Mesendoderm (in vitro differentiated cells): ENCODE results near the gene TMEM150B.

Source experiments
- DNase-seq: peaks from one replicate; pipeline ENCODE4 v3.0.0; 2013
- H2AK5ac ChIP-seq: 2 replicates; pipeline ENCODE4 v1.6.1; 2013; ENCODE audit warnings: low read length, inconsistent platforms
- H2BK120ac ChIP-seq: 2 replicates; pipeline ENCODE4 v1.6.1; 2013; ENCODE audit warnings: low read depth, mild to moderate bottlenecking, low read length, moderate library complexity, mixed read lengths
- H2BK15ac ChIP-seq: replicated peaks from 2 replicates; pipeline ENCODE4 v1.6.1; 2013; ENCODE audit warnings: low read depth, mild to moderate bottlenecking, moderate library complexity
- H2BK5ac ChIP-seq: 2 replicates; pipeline ENCODE4 v1.6.1; 2013; ENCODE audit warnings: low read length, inconsistent platforms
- H3K18ac ChIP-seq: 2 replicates; pipeline ENCODE4 v1.6.1; 2013; ENCODE audit warnings: mild to moderate bottlenecking, low read length, mixed read lengths
- H3K23ac ChIP-seq: one replicate; pipeline ENCODE4 v1.6.1; 2013; ENCODE audit warnings: low read length
- H3K27ac ChIP-seq: 2 replicates; pipeline ENCODE4 v1.5.1; 2013; ENCODE audit warnings: low read depth, mild to moderate bottlenecking, inconsistent platforms, low read length, moderate library complexity
- H3K27me3 ChIP-seq: 2 replicates; pipeline ENCODE4 v1.6.1; 2013; ENCODE audit warnings: low read length, control low read depth, mild to moderate bottlenecking, inconsistent platforms; ENCODE audit not compliant: insufficient read depth, poor library complexity
- H3K36me3 ChIP-seq: 2 replicates; pipeline ENCODE4 v1.6.1; 2013; ENCODE audit warnings: low read length, inconsistent platforms; ENCODE audit not compliant: control insufficient read depth, insufficient read depth
- H3K4ac ChIP-seq: one replicate; pipeline ENCODE4 v1.6.1; 2013; ENCODE audit warnings: low read depth, mild to moderate bottlenecking, low read length, moderate library complexity
- H3K4me1 ChIP-seq: 2 replicates; pipeline ENCODE4 v1.6.1; 2013; ENCODE audit warnings: low read depth, low read length, inconsistent platforms; ENCODE audit not compliant: control insufficient read depth
- H3K4me2 ChIP-seq: 2 replicates; pipeline ENCODE4 v1.6.1; 2013; ENCODE audit warnings: low read length
- H3K4me3 ChIP-seq: 2 replicates; pipeline ENCODE4 v1.5.1; 2013; ENCODE audit warnings: mild to moderate bottlenecking, low read length
- H3K56ac ChIP-seq: one replicate; pipeline ENCODE4 v1.6.1; 2013; ENCODE audit warnings: low read length
- H3K79me1 ChIP-seq: 2 replicates; pipeline ENCODE4 v1.6.1; 2013; ENCODE audit warnings: low read length, inconsistent platforms
- H3K79me2 ChIP-seq: 2 replicates; pipeline ENCODE4 v1.6.1; 2013; ENCODE audit warnings: mild to moderate bottlenecking, low read length; ENCODE audit not compliant: control insufficient read depth, insufficient read depth
- H3K9ac ChIP-seq: 2 replicates; pipeline ENCODE4 v1.6.1; 2013; ENCODE audit warnings: low read length, inconsistent platforms
- H4K5ac ChIP-seq: one replicate; pipeline ENCODE4 v1.6.1; 2013; ENCODE audit warnings: low read length
- H4K8ac ChIP-seq: one replicate; pipeline ENCODE4 v1.6.1; 2013; ENCODE audit warnings: low read depth, mild to moderate bottlenecking, control low read depth, low read length, moderate library complexity
- WGBS: extraction: QIAGEN DNeasy Blood & Tissue Kit; methylation state at CpG from one replicate; pipeline ENCODE4 v1.1.7; 2013; ENCODE audit warnings: low lambda C conversion rate, missing lambda C conversion rate; ENCODE audit not compliant: insufficient coverage; ENCODE audit errors: extremely low coverage; 5-methylcytosine and 5-hydroxymethylcytosine counted together

The TMEM150B gene

GRCh38 chr19:55284405-55285058 lies 40.6 kb downstream of the TMEM150B start:
- DNase-seq = peak; percentile 48
- Histone ChIP-seq H3K4me2 (peak overlapping the region; percentile 48), H2BK5ac (no peak overlapping the region), H3K4me3 (no peak overlapping the region), H3K18ac (peak overlapping the region; percentile 96), H3K56ac (peak overlapping the region; percentile 81), H4K5ac (no peak overlapping the region), H3K27ac (no peak overlapping the region), H3K4ac (peak overlapping the region; percentile 90), H3K23ac (no peak overlapping the region), H3K27me3 (no peaks in the 10 kb centered on the region), H2AK5ac (no peak overlapping the region), H3K9ac (peak overlapping the region; percentile 68), H4K8ac (no peak overlapping the region), H3K79me2 (peaks cover 4% of the 10 kb centered on the region), H3K79me1 (no peaks in the 10 kb centered on the region), H3K4me1 (no peaks in the 10 kb centered on the region), H2BK15ac (no peak overlapping the region), H3K36me3 (no peaks in the 10 kb centered on the region), H2BK120ac (peak overlapping the region; percentile 88)
- no CpG with 5 or more reads among the region's 16 CpGs for WGBS

GRCh38 chr19:55283548-55284377 lies 41.4 kb downstream of the TMEM150B start, which contains the start of gene BRSK1:
Gene BRSK1, plus strand, starts transcription at chr19:55283997. Its CDS starts 446 bp downstream, at chr19:55284443.
- H4K8ac ChIP-seq = no peak within 1 kb of the TSS

GRCh38 chr19:55279770-55280643 lies 45.1 kb downstream of the TMEM150B start, which contains the start of gene HSPBP1:
Gene HSPBP1, minus strand, starts transcription at chr19:55280110. Its CDS starts 502 bp downstream, at chr19:55279608.
- Histone ChIP-seq H3K4me3 (peak within 1 kb of the TSS; percentile 81), H3K27ac (no peak within 1 kb of the TSS), H3K36me3 (no peaks in the 10 kb centered on the region), H3K79me2 (peaks cover 1% of the 10 kb centered on the region), H2BK120ac (no peak within 1 kb of the TSS), H3K18ac (no peak within 1 kb of the TSS), H3K79me1 (peaks cover 3% of the 10 kb centered on the region), H3K9ac (peak within 1 kb of the TSS; percentile 66), H3K23ac (no peak within 1 kb of the TSS), H3K56ac (peak within 1 kb of the TSS; percentile 85), H2BK5ac (no peak within 1 kb of the TSS), H3K27me3 (no peaks in the 10 kb centered on the region), H4K5ac (no peak within 1 kb of the TSS), H2AK5ac (no peak within 1 kb of the TSS), H3K4ac (no peak within 1 kb of the TSS), H3K4me2 (peak within 1 kb of the TSS; percentile 68), H3K4me1 (peaks cover 2% of the 10 kb centered on the region), H2BK15ac (no peak within 1 kb of the TSS), H4K8ac (no peak within 1 kb of the TSS)
- peak; percentile 99 for DNase-seq
- WGBS = no CpG with 5 or more reads among the region's 52 CpGs

More at GRCh38 chr19:55283548-55284377, 41.4 kb downstream of the TMEM150B start, which contains the start of gene BRSK1:
- Histone ChIP-seq H3K56ac (peak within 1 kb of the TSS; percentile 81), H2BK15ac (peak within 1 kb of the TSS; percentile 27), H2BK5ac (no peak within 1 kb of the TSS), H3K79me1 (peaks cover 3% of the 10 kb centered on the region), H3K18ac (peak within 1 kb of the TSS; percentile 96), H2AK5ac (no peak within 1 kb of the TSS), H3K4me2 (peak within 1 kb of the TSS; percentile 48), H3K27me3 (no peaks in the 10 kb centered on the region), H3K9ac (peak within 1 kb of the TSS; percentile 68), H3K23ac (no peak within 1 kb of the TSS), H3K36me3 (no peaks in the 10 kb centered on the region), H3K4me1 (peaks cover 2% of the 10 kb centered on the region), H3K27ac (no peak within 1 kb of the TSS), H3K79me2 (peaks cover 4% of the 10 kb centered on the region), H4K5ac (no peak within 1 kb of the TSS), H2BK120ac (peak within 1 kb of the TSS; percentile 88), H3K4me3 (no peak within 1 kb of the TSS), H3K4ac (peak within 1 kb of the TSS; percentile 90)
- no CpG with 5 or more reads among the region's 44 CpGs for WGBS
- peak; percentile 92 for DNase-seq

GRCh38 chr19:55279340-55279739 lies 45.8 kb downstream of the TMEM150B start:
- Histone ChIP-seq H2BK5ac (no peak overlapping the region), H3K4ac (no peak overlapping the region), H2BK120ac (no peak overlapping the region), H3K4me3 (peak overlapping the region; percentile 81), H3K79me2 (no peaks in the 10 kb centered on the region), H2AK5ac (no peak overlapping the region), H3K56ac (peak overlapping the region; percentile 85), H3K18ac (no peak overlapping the region), H3K27ac (no peak overlapping the region), H3K79me1 (peaks cover 3% of the 10 kb centered on the region), H3K4me1 (peaks cover 2% of the 10 kb centered on the region), H3K23ac (no peak overlapping the region), H2BK15ac (no peak overlapping the region), H3K9ac (peak overlapping the region; percentile 66), H3K27me3 (no peaks in the 10 kb centered on the region), H3K4me2 (peak overlapping the region; percentile 68), H4K5ac (no peak overlapping the region), H3K36me3 (no peaks in the 10 kb centered on the region), H4K8ac (no peak overlapping the region)
- no peak for DNase-seq
- WGBS = no CpG with 5 or more reads among the region's 23 CpGs

GRCh38 chr19:55278391-55279135 lies 46.6 kb downstream of the TMEM150B start:
- Histone ChIP-seq H3K18ac (no peak overlapping the region), H2BK5ac (no peak overlapping the region), H4K5ac (no peak overlapping the region), H3K56ac (no peak overlapping the region), H3K79me1 (peaks cover 3% of the 10 kb centered on the region), H3K4me2 (no peak overlapping the region), H4K8ac (no peak overlapping the region), H3K4ac (no peak overlapping the region), H2BK15ac (no peak overlapping the region), H3K79me2 (no peaks in the 10 kb centered on the region), H2BK120ac (no peak overlapping the region), H3K4me3 (no peak overlapping the region), H3K23ac (no peak overlapping the region), H3K36me3 (no peaks in the 10 kb centered on the region), H3K27ac (no peak overlapping the region), H3K4me1 (peaks cover 2% of the 10 kb centered on the region), H3K9ac (no peak overlapping the region), H2AK5ac (no peak overlapping the region), H3K27me3 (no peaks in the 10 kb centered on the region)
- WGBS = no CpG with 5 or more reads among the region's 13 CpGs
- no peak for DNase-seq
